GM21737 (cell line): Measurements from ENCODE around the gene ETAA1.

Experiments used
- ATAC-seq: cut with Tn5 transposase; IDR thresholded peaks from one replicate; pipeline ENCODE4 v1.9.1; 2021; ENCODE audit warnings: mild to moderate bottlenecking, moderate library complexity; ENCODE audit not compliant: unreplicated experiment

Gene ETAA1

GRCh38 chr2:67397143-67397986, at the start of gene ETAA1:
ETAA1 (plus strand) TSS chr2:67397333; CDS start chr2:67397449, 116 bp downstream.
- peak; percentile 100 for ATAC-seq

GRCh38 chr2:67366832-67367412, 30.2 kb upstream of the ETAA1 start:
- ATAC-seq: no peak

GRCh38 chr2:67374481-67374880, 22.7 kb upstream of the ETAA1 start:
- no peak for ATAC-seq

GRCh38 chr2:67374949-67375348, 22.2 kb upstream of the ETAA1 start:
- no peak for ATAC-seq

- ATAC-seq: no peak
Measured at GRCh38 chr2:67378555-67378954, 18.6 kb upstream of the ETAA1 start.

GRCh38 chr2:67379048-67379447, 18.1 kb upstream of the ETAA1 start:
- ATAC-seq: no peak

- ATAC-seq: no peak
Measured at GRCh38 chr2:67384123-67384822, 12.9 kb upstream of the ETAA1 start.

- ATAC-seq: no peak
Measured at GRCh38 chr2:67388680-67389079, 8.5 kb upstream of the ETAA1 start.

- no peak for ATAC-seq
Measured at GRCh38 chr2:67389286-67389685, 7.8 kb upstream of the ETAA1 start.

GRCh38 chr2:67389788-67390187, 7.3 kb upstream of the ETAA1 start:
- no peak for ATAC-seq

GRCh38 chr2:67393237-67393636, 3.9 kb upstream of the ETAA1 start:
- no peak for ATAC-seq

GRCh38 chr2:67394734-67395133, 2.4 kb upstream of the ETAA1 start:
- ATAC-seq: no peak

- ATAC-seq: no peak
Measured at GRCh38 chr2:67399144-67399543, 2.0 kb downstream of the ETAA1 start.

- ATAC-seq: no peak
Measured at GRCh38 chr2:67399831-67400489, 2.8 kb downstream of the ETAA1 start.

- ATAC-seq: no peak
Measured at GRCh38 chr2:67400560-67401485, 3.7 kb downstream of the ETAA1 start.

- ATAC-seq: no peak
Measured at GRCh38 chr2:67408346-67408745, 11.2 kb downstream of the ETAA1 start.

- no peak for ATAC-seq
Measured at GRCh38 chr2:67412424-67412823, 15.3 kb downstream of the ETAA1 start.

GRCh38 chr2:67414867-67415266, 17.7 kb downstream of the ETAA1 start:
- ATAC-seq: no peak

GRCh38 chr2:67416136-67416535, 19.0 kb downstream of the ETAA1 start:
- no peak for ATAC-seq

- no peak for ATAC-seq
Measured at GRCh38 chr2:67423489-67423888, 26.4 kb downstream of the ETAA1 start.
